ENCODE measurements around the gene ZNF83.
A peak's percentile ranks its signal among the peaks of the same experiment; 100 is the strongest.
"Not testable (repeated sequence)": the region's sequence is repeated elsewhere in the genome, so short reads cannot be mapped to it uniquely, and the experiment has no call there.

Gene ZNF83

GRCh38 chr19:52638601-52639000 lies 446 bp upstream of the ZNF83 start:
- no peak for DNase-seq

DNA sequence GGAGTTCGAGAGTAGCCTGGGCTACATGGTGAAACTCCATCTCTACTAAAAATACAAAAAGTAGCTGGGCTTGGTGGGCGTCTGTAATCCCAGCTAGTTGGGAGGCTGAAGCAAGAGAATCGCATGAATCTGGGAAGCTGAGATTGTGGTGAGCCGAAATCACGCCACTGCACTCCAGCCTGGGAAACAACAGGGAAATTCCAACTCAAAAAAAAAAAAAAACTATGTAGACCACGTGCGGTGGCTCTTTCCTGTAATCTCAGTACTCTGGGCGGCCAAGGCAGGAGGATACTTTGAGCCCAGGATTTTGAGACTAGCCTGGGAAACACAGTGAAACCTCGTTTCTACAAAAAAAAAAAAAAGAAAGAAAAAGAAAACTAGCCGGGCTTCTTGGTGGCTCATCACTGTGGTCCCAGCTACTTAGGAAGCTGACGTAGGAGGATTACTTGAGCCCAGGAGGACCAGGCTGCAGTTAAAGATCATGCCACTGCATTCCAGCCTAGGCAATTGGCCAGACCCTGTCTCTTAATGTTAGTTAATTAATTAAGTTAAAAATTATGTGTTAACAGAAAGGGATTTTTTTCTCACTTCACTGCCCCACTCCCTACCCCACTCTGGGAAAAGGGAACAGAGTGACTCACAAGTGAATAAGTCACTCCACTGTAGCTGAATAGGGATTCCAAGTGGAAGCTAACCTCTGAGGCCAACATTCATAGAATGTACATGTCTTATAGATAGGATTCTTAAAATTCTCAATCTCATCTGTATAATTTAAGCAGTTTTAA lies 2.2 kb downstream of the ZNF83 start:
- DNase-seq, result no peak

DNA sequence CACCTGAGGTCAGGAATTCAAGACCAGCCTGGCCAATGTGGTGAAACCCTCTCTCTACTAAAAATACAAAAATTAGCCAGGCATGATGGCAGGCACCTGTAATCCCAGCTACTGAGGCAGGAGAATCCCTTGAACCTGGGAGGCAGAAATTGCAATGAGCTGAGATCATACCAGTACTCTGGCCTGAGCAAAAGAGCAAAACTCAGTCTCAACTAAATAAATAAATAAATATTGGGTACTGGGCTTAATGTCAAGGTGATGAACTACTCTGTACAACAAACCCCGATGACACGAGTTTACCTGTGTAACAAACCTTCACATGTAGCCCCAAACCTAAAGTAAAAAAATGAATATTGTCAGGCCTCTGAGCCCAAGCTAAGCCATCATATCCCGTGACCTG lies 10.7 kb downstream of the ZNF83 start:
- not testable (repeated sequence) for DNase-seq

GRCh38 chr19:52626915-52627314 lies 11.2 kb downstream of the ZNF83 start:
- DNase-seq, result no peak

GRCh38 chr19:52622261-52622660 lies 15.9 kb downstream of the ZNF83 start:
- no peak for DNase-seq

- DNase-seq, result no peak
Observed at GRCh38 chr19:52621376-52621775, 16.8 kb downstream of the ZNF83 start.

GRCh38 chr19:52613299-52613906 lies 24.8 kb downstream of the ZNF83 start:
- DNase-seq, result no peak

GRCh38 chr19:52603558-52604207 lies 34.5 kb downstream of the ZNF83 start:
- DNase-seq, result no peak

- no peak for DNase-seq
Observed at GRCh38 chr19:52602941-52603340, 35.2 kb downstream of the ZNF83 start.

DNA sequence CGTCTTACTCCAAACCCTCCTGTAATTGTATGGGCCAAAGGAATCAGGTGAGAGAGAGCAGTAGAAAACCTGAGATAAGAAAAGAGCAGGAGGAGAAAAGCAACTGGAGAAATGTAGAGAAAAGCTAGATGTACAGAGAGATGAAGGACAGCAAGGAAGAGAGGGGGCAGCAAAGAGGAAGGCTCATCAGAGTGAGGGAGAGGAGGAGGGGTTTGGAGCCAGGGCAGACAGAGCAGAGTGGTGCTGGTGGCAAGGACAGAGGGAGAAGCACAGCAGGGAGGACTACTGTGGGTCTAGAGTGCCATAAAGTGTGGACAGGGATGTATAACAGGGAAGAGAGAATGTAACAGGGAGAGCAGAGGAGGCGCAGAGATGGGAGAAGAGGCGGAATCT lies 36.2 kb downstream of the ZNF83 start:
- DNase-seq, result not testable (repeated sequence)

- peak; percentile 92 for DNase-seq
Observed at GRCh38 chr19:52601025-52601973, 36.9 kb downstream of the ZNF83 start.

DNA sequence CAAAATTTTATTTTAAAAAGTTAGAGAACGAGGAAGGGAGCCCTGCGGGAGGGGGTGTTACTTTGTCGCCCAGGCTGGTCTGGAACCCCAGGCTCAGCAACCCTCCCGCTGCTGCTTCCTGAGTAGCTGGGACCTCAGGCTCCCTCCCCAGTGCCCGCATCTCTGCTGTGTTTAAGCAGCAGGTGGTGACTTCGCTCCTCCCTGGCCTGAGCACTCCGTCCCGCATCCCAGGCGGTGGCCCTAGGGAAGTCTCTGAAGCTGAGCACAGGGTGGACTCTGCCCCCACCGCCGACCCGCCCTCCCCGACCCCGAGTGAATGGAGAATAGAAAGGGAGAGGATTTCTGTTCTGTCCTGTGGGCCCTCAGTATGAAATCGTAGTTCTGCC lies 37.5 kb downstream of the ZNF83 start:
- DNase-seq, result no peak

- no peak for DNase-seq
Observed at GRCh38 chr19:52599241-52599640, 38.9 kb downstream of the ZNF83 start.

- DNase-seq, result not testable (repeated sequence)
Observed at GRCh38 chr19:52593441-52593840, 44.7 kb downstream of the ZNF83 start.

DNA sequence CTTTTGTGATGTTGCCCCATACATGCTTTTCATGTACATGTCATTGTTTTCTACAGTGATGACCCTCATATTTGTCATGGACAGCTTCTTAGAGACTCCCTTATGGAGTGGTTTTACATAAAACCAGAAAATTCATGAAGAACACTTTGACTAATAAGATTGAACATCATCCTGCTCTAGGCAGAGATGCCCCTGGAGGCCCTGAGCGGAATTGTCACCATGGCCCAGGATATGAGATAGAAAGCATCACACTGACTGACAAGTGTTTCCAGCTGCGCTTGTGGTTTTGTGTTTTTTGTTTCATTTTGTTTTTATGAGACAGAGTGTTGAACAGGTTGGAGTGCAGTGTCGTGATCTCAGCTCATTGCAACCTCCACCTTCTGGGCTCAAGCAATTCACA lies 45.9 kb downstream of the ZNF83 start:
- DNase-seq, result no peak

DNA sequence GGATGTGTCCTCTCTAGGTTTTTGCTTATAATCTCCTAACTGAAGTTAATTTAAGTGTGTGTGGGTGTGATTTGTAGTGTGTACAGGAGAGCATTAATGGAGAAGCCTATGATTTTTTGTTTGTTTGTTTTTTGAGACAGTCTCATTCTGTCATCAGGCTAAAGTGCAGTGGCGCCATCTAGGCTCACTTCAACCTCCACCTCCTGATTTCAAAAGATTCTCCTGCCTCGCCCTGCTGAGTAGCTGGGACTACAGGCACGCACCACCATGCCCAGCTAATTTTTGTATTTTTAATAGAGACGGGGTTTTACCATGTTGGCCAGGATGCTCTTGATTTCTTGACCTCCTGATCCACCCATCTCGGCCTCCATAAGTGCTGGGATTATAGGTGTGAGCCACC lies 47.4 kb downstream of the ZNF83 start:
- peak; percentile 17 for DNase-seq

GRCh38 chr19:52585604-52586003 lies 52.6 kb downstream of the ZNF83 start:
- no peak for DNase-seq

GRCh38 chr19:52584736-52585440 lies 53.3 kb downstream of the ZNF83 start:
- no peak for DNase-seq

GRCh38 chr19:52570000-52570861 lies 67.9 kb downstream of the ZNF83 start, which contains the start of gene ZNF701:
ZNF701 (plus strand) TSS chr19:52570287; CDS start chr19:52574148, 3,861 bp downstream.
- DNase-seq, result peak; percentile 96

DNA sequence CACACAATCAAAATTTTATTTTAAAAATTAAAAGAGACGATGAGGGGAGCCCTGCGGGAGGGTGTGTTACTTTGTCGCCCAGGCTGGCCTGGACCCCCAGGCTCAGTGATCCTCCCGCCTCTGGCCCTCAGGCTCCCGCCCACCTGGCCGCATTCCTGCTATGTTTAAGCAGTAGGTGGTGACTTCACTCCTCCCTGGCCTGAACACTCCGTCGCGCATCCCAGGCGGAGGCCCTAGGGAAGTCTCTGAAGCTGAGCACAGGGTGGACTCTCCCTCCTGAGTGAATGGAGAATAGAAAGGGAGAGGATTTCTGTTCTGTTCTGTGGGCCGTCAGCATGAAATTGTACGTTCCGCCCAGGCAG lies 68.5 kb downstream of the ZNF83 start:
- DNase-seq, result not testable (repeated sequence)

- no peak for DNase-seq
Observed at GRCh38 chr19:52567921-52568320, 70.2 kb downstream of the ZNF83 start.

Measured in CD4-positive, alpha-beta T cell treated with Interleukin-10 for 1 hour (primary cell).